Body of pancreas (tissue), 4 donors: ENCODE data around the gene ZBTB38. TPM values are rescaled to one million over a fixed set of nuclear protein-coding genes. Genes with fewer than 3 reads are reported as not detected.

Experiments
- ATAC-seq: fragments of 150-250 bp; one replicate; pipeline ENCODE4 v1.9.1; 2016
- DNase-seq, 4 donors: peaks; one replicate each; pipeline ENCODE4 v3.0.0-alpha.2; 2019
- H3K27ac ChIP-seq, 4 donors: fragments of 200-600 bp; sonication (generic); 1 replicate in 3 of 4; 2 replicates in 1 of 4; pipeline versions ENCODE4 v1.5.1 to v1.6.1; 2016 to 2019; ENCODE audit warnings: mild to moderate bottlenecking in 1 of 4, mixed read lengths in 1 of 4, moderate library complexity in 1 of 4
- H3K27me3 ChIP-seq, 2 donors: fragments of 200-600 bp; sonication (generic); one replicate each; pipeline ENCODE4 v1.6.0; 2016; ENCODE audit warnings: mild to moderate bottlenecking in 1 of 2
- H3K36me3 ChIP-seq, 2 donors: fragments of 200-600 bp; sonication (generic); replicated peaks in 1 of 2; 2 replicates each; pipeline ENCODE4 v1.5.1; 2016; ENCODE audit warnings: low read depth in 2 of 2; ENCODE audit not compliant: insufficient read depth in 1 of 2
- H3K4me1 ChIP-seq: fragments of 200-600 bp; sonication (generic); one replicate; pipeline ENCODE4 v1.6.0; 2016
- H3K4me3 ChIP-seq, 2 donors: fragments of 200-600 bp; sonication (generic); 1 replicate in 1 of 2; 2 replicates in 1 of 2; pipeline ENCODE4 v1.5.1; 2016 to 2019
- H3K9me3 ChIP-seq, 3 donors: fragments of 200-600 bp; sonication (generic); 1 replicate in 2 of 3; 2 replicates in 1 of 3; pipeline ENCODE4 v1.5.1; 2016
- POLR2A ChIP-seq, 3 donors: fragments of 450-650 bp; IDR thresholded peaks; one replicate each; pipeline ENCODE4 v1.6.1; 2016; ENCODE audit warnings: antibody characterized with exemption in 3 of 3, mild to moderate bottlenecking in 2 of 3
- WGBS, 2 donors: methylation state at CpG; one replicate each; pipeline ENCODE4 v1.1.5; 2017; 5-methylcytosine and 5-hydroxymethylcytosine counted together
- intact Hi-C: fragments of 100-400 bp; cut with DNase I; formaldehyde crosslinking; loops from one replicate; pipeline ENCODE4 v1.15.1; 2023
- total RNA-seq, 2 donors: library from RNA; depleted of rRNA; stranded (reverse); fragments of >200 nt; gene quantifications; one replicate each; pipeline ENCODE4 v1.1.0, GENCODE V29; 2016
- TF ChIP-seq, protein P1 (sequence below), 7 experiments: fragments of 450-650 bp in 4 of 7; fragments of 200-600 bp in 3 of 7; sonication (generic) in 3 of 7; IDR thresholded peaks; one replicate each; pipeline ENCODE4 v1.5.1; 2016 to 2019; ENCODE audit warnings: antibody characterized with exemption in 7 of 7

The ZBTB38 gene
- total RNA-seq, 2 donors from 2014 or later = 48.5 to 60.4 TPM

DNA sequence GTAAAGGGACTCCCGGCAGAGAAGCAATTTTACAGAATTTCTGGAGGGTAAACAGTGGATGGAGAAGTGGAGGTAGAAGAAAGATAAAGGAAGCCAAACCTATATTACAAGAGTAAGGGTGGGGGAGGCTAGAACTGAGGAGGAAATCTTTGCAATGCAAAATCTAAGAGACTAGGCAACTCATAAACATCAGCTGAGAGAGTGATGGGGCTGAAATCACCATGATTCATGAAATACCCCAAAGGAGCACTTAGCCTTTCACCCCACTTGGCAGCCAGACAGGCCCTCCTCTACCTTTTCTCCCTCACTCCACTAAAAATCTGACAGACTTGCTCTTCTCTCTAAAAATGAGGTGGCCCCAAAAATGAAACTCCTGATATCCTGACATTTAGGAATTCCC lies 19.5 kb upstream of the ZBTB38 start:
- Histone ChIP-seq H3K27me3 (no peaks in the 10 kb centered on the region), H3K4me3 (no peak overlapping the region), H3K4me1 (no peaks in the 10 kb centered on the region), H3K27ac (no peak overlapping the region), H3K9me3 (no peaks in the 10 kb centered on the region), H3K36me3 (no peaks in the 10 kb centered on the region)
- intact Hi-C loops = no loop called here
- WGBS, 2 donors = 87 to 97% methylated on average over 1 of the region's 1 CpG
- TF ChIP-seq, protein P1, sequence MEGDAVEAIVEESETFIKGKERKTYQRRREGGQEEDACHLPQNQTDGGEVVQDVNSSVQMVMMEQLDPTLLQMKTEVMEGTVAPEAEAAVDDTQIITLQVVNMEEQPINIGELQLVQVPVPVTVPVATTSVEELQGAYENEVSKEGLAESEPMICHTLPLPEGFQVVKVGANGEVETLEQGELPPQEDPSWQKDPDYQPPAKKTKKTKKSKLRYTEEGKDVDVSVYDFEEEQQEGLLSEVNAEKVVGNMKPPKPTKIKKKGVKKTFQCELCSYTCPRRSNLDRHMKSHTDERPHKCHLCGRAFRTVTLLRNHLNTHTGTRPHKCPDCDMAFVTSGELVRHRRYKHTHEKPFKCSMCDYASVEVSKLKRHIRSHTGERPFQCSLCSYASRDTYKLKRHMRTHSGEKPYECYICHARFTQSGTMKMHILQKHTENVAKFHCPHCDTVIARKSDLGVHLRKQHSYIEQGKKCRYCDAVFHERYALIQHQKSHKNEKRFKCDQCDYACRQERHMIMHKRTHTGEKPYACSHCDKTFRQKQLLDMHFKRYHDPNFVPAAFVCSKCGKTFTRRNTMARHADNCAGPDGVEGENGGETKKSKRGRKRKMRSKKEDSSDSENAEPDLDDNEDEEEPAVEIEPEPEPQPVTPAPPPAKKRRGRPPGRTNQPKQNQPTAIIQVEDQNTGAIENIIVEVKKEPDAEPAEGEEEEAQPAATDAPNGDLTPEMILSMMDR (IDR thresholded peaks at IDR 0.05) = no peak
- no peak for TF ChIP-seq POLR2A (IDR thresholded peaks at IDR 0.05)
- ATAC-seq = no peak
- no peak for DNase-seq

DNA sequence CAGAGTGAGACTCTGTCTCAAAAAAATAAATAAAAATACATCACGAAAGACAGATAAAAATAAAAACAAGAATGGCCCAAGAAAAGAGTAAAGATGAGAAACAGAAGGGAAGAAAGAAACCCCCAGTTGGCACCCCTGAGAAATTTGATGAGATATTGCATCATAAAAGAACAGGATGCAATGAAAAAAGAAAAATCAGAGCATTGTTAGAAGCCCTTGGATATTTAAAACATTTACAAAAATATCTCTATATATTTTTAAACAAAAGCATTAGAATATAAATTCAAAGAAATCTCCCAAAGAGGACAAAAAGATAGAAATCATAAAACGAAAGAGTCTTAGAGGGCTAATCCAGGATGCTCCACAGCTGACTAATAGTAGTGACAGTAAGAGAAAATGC lies 18.6 kb upstream of the ZBTB38 start:
- no peak overlapping the region for H3K27ac ChIP-seq
- no peaks in the 10 kb centered on the region for H3K4me1 ChIP-seq
- intact Hi-C loops = no loop called here
- H3K9me3 ChIP-seq = no peaks in the 10 kb centered on the region
- H3K27me3 ChIP-seq = no peaks in the 10 kb centered on the region
- no peaks in the 10 kb centered on the region for H3K36me3 ChIP-seq
- TF ChIP-seq POLR2A (IDR thresholded peaks at IDR 0.05) = no peak
- TF ChIP-seq, protein P1 (IDR thresholded peaks at IDR 0.05) = no peak
- 87 to 88% methylated on average over 2 of the region's 2 CpGs for WGBS, 2 donors
- ATAC-seq (no peak), DNase-seq (no peak)
- no peak overlapping the region for H3K4me3 ChIP-seq

DNA sequence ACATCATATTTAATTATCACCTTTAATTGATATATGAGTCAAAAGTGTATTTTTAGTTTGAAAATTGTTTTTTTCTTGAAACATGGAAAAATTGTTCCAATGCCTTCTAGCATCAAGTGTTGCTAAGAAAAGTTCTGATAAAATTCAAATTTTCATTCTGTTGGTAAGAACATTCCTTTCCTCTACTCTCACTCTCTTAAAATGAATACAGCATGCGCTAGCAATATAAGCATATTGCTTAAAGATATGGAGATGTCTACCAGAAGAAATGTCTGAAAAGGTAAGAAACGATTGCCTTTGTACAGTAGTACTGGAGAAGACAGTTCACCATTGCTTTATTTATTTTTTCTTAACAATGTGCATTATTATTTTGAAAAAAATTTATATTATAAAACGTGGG lies 17.6 kb upstream of the ZBTB38 start:
- ATAC-seq (no peak), DNase-seq (no peak)
- no peaks in the 10 kb centered on the region for H3K4me1 ChIP-seq
- 72 to 78% methylated on average over 3 of the region's 3 CpGs for WGBS, 2 donors
- no peaks in the 10 kb centered on the region for H3K9me3 ChIP-seq
- H3K4me3 ChIP-seq = no peak overlapping the region
- TF ChIP-seq POLR2A (IDR thresholded peaks at IDR 0.05) = no peak
- TF ChIP-seq, protein P1 (IDR thresholded peaks at IDR 0.05) = no peak
- H3K27ac ChIP-seq = no peak overlapping the region
- intact Hi-C loops = no loop called here
- no peaks in the 10 kb centered on the region for H3K27me3 ChIP-seq
- no peaks in the 10 kb centered on the region for H3K36me3 ChIP-seq

DNA sequence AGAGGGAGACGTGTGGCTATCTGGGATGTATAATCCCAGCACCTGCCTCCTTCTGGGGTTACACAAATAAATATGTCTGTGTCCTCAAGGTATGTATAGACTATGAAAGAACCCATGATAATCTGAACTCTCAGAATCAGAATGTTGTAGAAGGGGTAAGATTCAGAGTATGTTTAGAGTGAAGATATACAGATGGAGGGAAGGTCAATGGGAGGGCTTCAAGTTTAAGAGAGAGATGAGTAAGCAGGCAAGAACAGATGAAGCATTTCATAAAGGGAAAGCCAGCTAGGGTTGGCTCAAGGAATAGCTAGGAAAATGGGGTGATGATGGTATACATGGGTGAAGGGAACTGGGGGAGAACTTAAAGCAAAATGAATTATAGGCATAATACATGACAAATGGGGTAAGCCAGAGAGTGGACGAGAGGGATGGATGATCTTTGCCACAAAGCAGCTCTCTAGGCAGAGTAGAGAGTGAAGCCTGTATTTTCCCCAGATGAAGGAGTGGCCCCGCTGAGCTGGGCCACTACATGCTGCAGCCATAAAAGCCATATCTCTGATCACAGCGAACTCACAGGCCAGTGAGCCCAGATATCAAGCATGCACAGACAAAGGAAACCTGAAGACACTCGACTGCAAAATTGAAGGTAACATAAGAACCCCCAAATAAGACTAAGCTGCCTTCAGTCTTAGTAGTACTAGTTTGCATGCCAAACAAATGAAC lies 15.9 kb upstream of the ZBTB38 start:
- intact Hi-C loops = no loop called here

More for the DNA sequence above, 15.9 kb upstream of the ZBTB38 start:
- ATAC-seq (no peak), DNase-seq (no peak)
- Histone ChIP-seq H3K36me3 (no peaks in the 10 kb centered on the region), H3K4me1 (no peaks in the 10 kb centered on the region), H3K9me3 (no peaks in the 10 kb centered on the region), H3K4me3 (no peak overlapping the region), H3K27ac (no peak overlapping the region), H3K27me3 (no peaks in the 10 kb centered on the region)
- no peak for TF ChIP-seq POLR2A (IDR thresholded peaks at IDR 0.05)
- TF ChIP-seq, protein P1 (IDR thresholded peaks at IDR 0.05) = no peak
- WGBS, 2 donors = 72 to 81% methylated on average over 5 of the region's 5 CpGs
